ENCODE measurements around the gene FAM98C. TPM values are rescaled to one million over a fixed set of nuclear protein-coding genes. Genes with fewer than 3 reads are reported as not detected.

FAM98C gene
- polyA plus RNA-seq, 1 experiment = 12.2 TPM

DNA sequence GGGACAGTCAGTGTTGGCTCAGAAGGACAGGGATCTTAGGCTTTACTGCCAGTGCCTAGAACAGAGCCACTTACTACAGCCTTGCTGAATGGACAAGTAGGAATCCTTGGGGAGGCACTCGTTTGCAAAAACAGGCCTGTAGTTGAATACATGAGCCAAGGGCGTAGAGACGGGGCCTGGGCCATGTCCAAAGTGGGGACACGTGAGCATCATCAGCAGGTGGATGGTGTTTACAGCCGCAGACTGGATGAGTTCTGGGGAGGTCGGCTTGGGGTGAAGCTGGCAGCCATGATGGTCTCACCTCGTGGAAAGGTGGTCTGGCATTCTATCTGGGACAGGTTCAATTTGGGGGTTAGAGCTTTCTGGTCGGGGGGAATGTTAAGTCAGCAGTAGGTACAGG, 48.1 kb downstream of the FAM98C start:
- ChIA-PET POLR2A (no interaction called here), CTCF (no interaction called here)
- Histone ChIP-seq H3K27me3 (ENCODE audit: control insufficient read depth, insufficient read depth, low read length) (no peaks in the 10 kb centered on the region), H3K4me3 (ENCODE audit: low read depth, low read length) (no peak overlapping the region), H3K36me3 (ENCODE audit: control insufficient read depth, insufficient read depth, low read length) (no peaks in the 10 kb centered on the region)
- DNase-seq (ENCODE audit: low read depth) = no peak
- TF ChIP-seq, protein P1, sequence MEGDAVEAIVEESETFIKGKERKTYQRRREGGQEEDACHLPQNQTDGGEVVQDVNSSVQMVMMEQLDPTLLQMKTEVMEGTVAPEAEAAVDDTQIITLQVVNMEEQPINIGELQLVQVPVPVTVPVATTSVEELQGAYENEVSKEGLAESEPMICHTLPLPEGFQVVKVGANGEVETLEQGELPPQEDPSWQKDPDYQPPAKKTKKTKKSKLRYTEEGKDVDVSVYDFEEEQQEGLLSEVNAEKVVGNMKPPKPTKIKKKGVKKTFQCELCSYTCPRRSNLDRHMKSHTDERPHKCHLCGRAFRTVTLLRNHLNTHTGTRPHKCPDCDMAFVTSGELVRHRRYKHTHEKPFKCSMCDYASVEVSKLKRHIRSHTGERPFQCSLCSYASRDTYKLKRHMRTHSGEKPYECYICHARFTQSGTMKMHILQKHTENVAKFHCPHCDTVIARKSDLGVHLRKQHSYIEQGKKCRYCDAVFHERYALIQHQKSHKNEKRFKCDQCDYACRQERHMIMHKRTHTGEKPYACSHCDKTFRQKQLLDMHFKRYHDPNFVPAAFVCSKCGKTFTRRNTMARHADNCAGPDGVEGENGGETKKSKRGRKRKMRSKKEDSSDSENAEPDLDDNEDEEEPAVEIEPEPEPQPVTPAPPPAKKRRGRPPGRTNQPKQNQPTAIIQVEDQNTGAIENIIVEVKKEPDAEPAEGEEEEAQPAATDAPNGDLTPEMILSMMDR (IDR thresholded peaks at IDR 0.05; ENCODE audit: insufficient read depth, low read depth, low read length) = no peak

DNA sequence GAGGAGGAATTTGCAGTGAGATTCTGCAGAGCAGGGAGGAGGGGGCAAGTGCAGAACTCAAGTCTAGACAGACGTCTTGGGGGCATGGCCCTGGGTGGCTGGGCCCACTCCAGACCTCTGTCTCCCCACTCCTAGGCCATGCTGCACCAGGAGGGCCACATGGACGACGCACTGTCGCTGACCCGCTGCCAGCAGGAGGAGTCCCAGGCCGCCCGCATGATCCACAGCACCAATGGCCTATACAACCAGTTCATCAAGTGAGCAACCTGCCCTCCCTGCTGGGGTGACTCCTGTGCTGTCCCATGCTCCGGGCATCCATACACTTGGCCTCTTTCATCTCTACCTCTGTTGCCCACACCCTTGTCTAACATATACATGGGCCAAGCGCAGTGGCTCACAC, 48.7 kb downstream of the FAM98C start:
- DNase-seq (ENCODE audit: low read depth) = no peak
- Histone ChIP-seq H3K27me3 (ENCODE audit: control insufficient read depth, insufficient read depth, low read length) (no peaks in the 10 kb centered on the region), H3K36me3 (ENCODE audit: control insufficient read depth, insufficient read depth, low read length) (no peaks in the 10 kb centered on the region), H3K4me3 (ENCODE audit: low read depth, low read length) (no peak overlapping the region)
- CTCF ChIA-PET = no interaction called here
- POLR2A ChIA-PET = no interaction called here
- TF ChIP-seq, protein P1 (IDR thresholded peaks at IDR 0.05; ENCODE audit: insufficient read depth, low read depth, low read length) = no peak

DNA sequence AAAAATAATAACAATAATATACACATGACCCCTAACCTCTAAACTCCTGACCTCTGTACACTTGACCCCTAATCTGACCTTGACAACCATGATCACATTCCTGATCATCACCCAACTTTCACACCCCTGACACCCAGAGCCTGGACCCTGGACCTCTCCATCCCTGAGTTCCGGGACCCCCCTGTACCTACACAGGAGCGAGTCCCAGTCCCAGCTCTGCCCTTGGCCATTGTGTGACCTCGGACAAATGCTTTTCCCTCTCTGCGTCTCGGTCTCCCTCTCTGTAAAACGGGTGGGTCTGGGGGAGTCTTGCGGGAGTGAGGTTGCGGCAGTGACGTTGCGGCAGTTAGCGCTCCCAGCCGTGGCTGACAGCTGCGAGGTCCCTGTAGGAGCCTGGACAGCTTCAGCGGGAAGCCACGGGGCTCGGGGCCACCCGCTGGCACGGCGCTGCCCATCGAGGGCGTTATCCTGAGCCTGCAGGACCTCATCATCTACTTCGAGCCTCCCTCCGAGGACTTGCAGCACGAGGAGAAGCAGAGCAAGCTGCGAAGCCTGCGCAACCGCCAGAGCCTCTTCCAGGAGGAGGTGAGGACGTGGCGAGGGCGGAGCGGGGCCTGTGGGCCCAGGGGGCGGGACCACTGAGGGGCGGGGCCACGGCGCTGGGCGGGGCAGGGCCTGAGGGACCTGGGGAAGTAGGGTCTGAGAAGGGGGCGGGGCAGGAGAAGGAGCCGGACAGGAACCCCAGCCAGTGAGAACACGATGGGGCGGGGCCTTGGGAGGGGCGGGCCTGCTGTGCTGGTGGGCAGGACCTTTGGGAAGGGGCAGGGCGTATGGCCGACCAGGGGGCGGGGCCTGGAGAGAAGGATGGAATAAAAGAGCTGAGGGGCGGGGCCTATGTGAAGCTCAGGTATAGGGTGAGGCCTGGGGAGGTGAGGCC, 49.8 kb downstream of the FAM98C start:
- Histone ChIP-seq H3K36me3 (ENCODE audit: control insufficient read depth, insufficient read depth, low read length) (no peaks in the 10 kb centered on the region), H3K4me3 (ENCODE audit: low read depth, low read length) (no peak overlapping the region), H3K27me3 (ENCODE audit: control insufficient read depth, insufficient read depth, low read length) (no peaks in the 10 kb centered on the region)
- TF ChIP-seq, protein P1 (IDR thresholded peaks at IDR 0.05; ENCODE audit: insufficient read depth, low read depth, low read length) = no peak
- ChIA-PET CTCF (interaction anchor here (1.3 kb wide), 1 partner anchor 49 kb away, joined by 5 read pairs; no protein-coding TSS in a partner anchor), POLR2A (no interaction called here)
- DNase-seq (ENCODE audit: low read depth) = no peak

DNA sequence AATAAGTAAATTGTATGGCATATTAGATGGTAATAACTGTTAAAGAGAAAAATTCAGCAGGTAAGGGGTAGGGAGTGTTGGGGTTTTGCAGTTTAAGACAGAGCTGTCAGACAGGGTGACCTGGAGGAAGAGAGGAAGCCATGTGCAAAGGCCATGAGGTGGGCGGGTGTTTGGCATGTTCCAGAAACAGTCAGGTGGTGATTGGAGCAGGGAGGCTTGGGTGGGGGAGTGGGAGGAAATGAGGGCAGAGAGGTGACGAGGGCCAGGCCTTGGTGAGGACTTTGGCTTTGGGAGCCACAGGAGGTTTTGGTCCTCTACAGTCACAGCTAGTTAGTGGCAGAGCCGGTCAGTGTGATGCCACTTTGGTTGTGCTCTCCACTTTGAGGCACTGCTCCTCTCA, 50.7 kb downstream of the FAM98C start:
- no peaks in the 10 kb centered on the region for H3K36me3 ChIP-seq (ENCODE audit: control insufficient read depth, insufficient read depth, low read length)
- TF ChIP-seq, protein P1 (IDR thresholded peaks at IDR 0.05; ENCODE audit: insufficient read depth, low read depth, low read length) = no peak
- H3K27me3 ChIP-seq (ENCODE audit: control insufficient read depth, insufficient read depth, low read length) = no peaks in the 10 kb centered on the region
- POLR2A ChIA-PET = no interaction called here
- DNase-seq (ENCODE audit: low read depth) = no peak
- CTCF ChIA-PET = interaction anchor here (1.3 kb wide), 1 partner anchor 50 kb away, joined by 5 read pairs; no protein-coding TSS in a partner anchor
- H3K4me3 ChIP-seq (ENCODE audit: low read depth, low read length) = no peak overlapping the region

DNA sequence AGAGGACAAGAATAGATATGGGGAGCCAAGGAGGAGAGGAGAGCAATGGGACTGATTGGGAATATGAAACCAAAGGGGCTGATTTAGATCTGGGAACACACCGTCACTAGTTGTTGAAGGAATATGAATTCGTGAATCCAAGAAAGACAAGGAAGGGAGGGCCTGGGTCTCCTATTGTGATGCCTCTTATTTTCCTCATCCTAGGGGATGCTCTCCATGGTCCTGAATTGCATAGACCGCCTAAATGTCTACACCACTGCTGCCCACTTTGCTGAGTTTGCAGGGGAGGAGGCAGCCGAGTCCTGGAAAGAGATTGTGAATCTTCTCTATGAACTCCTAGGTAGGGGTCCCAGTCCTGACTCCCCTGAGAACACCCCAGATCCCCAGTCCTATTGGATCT, 52.1 kb downstream of the FAM98C start:
- TF ChIP-seq, protein P1 (IDR thresholded peaks at IDR 0.05; ENCODE audit: insufficient read depth, low read depth, low read length) = no peak
- POLR2A ChIA-PET = no interaction called here
- CTCF ChIA-PET = no interaction called here
- Histone ChIP-seq H3K27me3 (ENCODE audit: control insufficient read depth, insufficient read depth, low read length) (no peaks in the 10 kb centered on the region), H3K4me3 (ENCODE audit: low read depth, low read length) (no peak overlapping the region), H3K36me3 (ENCODE audit: control insufficient read depth, insufficient read depth, low read length) (no peaks in the 10 kb centered on the region)
- no peak for DNase-seq (ENCODE audit: low read depth)
